Vagina (tissue), 2 donors: ENCODE results near the gene PIEZO2.

Experiments
- CTCF ChIP-seq, 3 experiments: fragments of 450-650 bp in 2 of 3; fragments of 200-600 bp in 1 of 3; sonication (generic) in 1 of 3; IDR thresholded peaks; one replicate each; pipeline ENCODE4 v1.5.1; 2017 to 2019; ENCODE audit warnings: antibody characterized with exemption in 3 of 3, mild to moderate bottlenecking in 2 of 3, moderate library complexity in 2 of 3
- POLR2A ChIP-seq, 2 donors: fragments of 450-650 bp; IDR thresholded peaks; one replicate each; pipeline ENCODE4 v1.6.1; 2017; ENCODE audit warnings: antibody characterized with exemption in 2 of 2, mild to moderate bottlenecking in 2 of 2, moderate library complexity in 2 of 2

- TF ChIP-seq CTCF (IDR thresholded peaks at IDR 0.05) = no peak
- TF ChIP-seq POLR2A (IDR thresholded peaks at IDR 0.05) = no peak
Measured at GRCh38 chr18:10936176-10937053, 213.0 kb downstream of the PIEZO2 start.
